ENCODE results near the gene CITED1.

The CITED1 gene

DNA sequence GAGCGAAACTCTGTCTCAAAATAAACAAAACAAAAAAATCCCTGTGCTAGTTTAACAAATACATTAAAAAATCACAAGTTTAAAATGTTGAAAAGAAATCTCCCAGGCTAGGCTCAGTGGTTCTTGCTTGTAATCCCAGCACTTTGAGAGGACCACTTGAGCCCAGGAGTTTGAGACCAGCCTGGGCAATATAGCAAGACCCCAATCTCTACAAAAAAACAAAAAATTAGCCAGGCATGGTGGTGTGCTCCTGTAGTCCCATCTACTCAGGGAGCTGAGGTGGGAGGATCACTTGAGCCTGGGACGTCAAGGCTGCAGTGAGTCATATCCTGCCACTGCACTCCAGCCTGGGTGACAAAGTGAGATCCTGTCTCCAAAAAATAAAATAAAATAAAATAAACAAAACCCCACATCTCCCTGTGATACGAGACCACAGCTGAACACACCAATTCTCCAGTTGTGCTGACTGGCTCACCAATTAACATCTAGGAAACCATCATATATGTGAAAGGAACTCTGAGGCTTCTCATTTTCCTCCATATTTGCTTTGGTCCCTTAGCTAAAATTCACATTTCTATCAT is 36.0 kb downstream of the CITED1 start:
- no peak for DNase-seq

GRCh38 chrX:72268597-72269365 is 36.9 kb downstream of the CITED1 start:
- no peak for DNase-seq

- no peak for DNase-seq
These were observed 40.5 kb downstream of the CITED1 start for GRCh38 chrX:72265263-72265662.

DNA sequence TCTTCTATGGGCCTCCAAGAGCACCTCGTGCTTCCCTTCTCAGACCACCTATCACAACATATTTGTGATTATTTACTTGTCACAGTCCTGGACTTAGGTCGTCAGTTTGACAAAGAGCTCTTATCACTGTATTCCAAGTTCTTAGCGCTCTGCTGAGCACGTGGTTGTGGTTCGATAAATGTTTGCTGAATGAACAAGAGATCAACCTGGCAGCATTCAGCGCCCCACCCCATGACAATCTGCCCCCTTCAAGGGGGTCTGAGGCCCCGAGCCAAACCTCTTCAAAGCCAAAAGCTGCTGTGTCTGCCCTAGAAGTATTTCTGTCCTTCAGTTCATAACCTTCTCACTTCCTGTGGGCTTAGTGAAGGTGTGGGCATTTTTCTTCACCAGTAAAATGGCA is 43.6 kb downstream of the CITED1 start:
- no peak for DNase-seq

- DNase-seq = no peak
These were observed 45.3 kb downstream of the CITED1 start for GRCh38 chrX:72260448-72260847.

- DNase-seq = no peak
These were observed 47.5 kb downstream of the CITED1 start for GRCh38 chrX:72258174-72258573.

- no peak for DNase-seq
These were observed 49.9 kb downstream of the CITED1 start for GRCh38 chrX:72255864-72256263.

- no peak for DNase-seq
These were observed 50.3 kb downstream of the CITED1 start for GRCh38 chrX:72255445-72255844.

DNA sequence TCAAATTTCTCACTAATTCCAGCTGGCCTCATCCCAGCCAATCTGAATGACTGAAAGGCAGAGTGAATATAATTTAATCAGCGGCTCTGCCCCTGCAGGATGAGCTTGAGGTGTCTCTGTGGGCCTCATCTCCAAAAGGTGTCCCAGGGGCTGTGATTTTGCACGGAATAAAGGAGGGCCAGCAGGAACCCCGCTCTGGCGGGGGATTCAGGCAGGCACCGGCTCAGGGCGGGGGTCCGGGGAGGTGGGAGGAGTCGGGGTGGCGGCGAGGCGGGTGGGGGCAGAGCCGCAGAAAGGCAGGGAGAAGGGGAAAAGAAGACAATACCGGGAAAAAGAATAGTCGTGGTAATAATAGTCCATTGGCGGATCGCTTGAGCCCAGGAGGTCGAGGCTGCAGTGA is 50.9 kb downstream of the CITED1 start:
- DNase-seq = no peak

- DNase-seq = no peak
These were observed 52.0 kb downstream of the CITED1 start for GRCh38 chrX:72253686-72254085.

Data from CD4-positive, alpha-beta T cell treated with Interleukin-10 for 1 hour (primary cell).